Gastroesophageal sphincter (tissue), 3 donors: ENCODE measurements around the gene ERC1.

Experiments used
- POLR2A ChIP-seq, 2 donors: fragments of 450-650 bp; IDR thresholded peaks; one replicate each; pipeline ENCODE4 v1.6.1; 2017; ENCODE audit warnings: antibody characterized with exemption in 2 of 2, mild to moderate bottlenecking in 2 of 2, moderate library complexity in 1 of 2
- POLR2AphosphoS5 ChIP-seq: sonication (generic); formaldehyde crosslinking; IDR thresholded peaks from one replicate; pipeline ENCODE4 v1.6.1; 2017; ENCODE audit warnings: antibody characterized with exemption
- TF ChIP-seq, protein P1 (sequence below), 4 experiments: fragments of 200-600 bp in 2 of 4; fragments of 450-650 bp in 2 of 4; sonication (generic) in 1 of 4; IDR thresholded peaks; one replicate each; pipeline ENCODE4 v1.5.1; 2017 to 2019; ENCODE audit warnings: antibody characterized with exemption in 4 of 4, mild to moderate bottlenecking in 2 of 4, moderate library complexity in 2 of 4

DNA sequence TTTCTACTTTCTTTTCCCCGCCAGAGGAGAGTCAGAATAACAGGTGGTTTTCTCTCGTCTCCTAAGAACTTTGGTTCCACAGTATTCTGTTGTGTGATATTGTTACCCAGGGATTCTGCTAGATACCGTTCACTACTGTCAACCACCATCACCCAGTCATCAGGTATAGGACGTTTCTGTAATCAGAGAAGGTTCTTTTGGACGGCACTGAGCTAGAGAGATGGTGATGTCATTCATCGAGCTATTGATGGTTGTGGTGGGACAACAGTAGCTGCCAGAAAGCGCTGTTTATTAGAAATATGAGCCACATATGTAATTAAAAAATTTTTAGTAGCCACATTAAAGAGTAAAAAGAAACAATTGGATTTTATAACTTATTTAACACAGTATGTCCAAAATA lies 17.0 kb downstream of the ERC1 start:
- TF ChIP-seq, protein P1, sequence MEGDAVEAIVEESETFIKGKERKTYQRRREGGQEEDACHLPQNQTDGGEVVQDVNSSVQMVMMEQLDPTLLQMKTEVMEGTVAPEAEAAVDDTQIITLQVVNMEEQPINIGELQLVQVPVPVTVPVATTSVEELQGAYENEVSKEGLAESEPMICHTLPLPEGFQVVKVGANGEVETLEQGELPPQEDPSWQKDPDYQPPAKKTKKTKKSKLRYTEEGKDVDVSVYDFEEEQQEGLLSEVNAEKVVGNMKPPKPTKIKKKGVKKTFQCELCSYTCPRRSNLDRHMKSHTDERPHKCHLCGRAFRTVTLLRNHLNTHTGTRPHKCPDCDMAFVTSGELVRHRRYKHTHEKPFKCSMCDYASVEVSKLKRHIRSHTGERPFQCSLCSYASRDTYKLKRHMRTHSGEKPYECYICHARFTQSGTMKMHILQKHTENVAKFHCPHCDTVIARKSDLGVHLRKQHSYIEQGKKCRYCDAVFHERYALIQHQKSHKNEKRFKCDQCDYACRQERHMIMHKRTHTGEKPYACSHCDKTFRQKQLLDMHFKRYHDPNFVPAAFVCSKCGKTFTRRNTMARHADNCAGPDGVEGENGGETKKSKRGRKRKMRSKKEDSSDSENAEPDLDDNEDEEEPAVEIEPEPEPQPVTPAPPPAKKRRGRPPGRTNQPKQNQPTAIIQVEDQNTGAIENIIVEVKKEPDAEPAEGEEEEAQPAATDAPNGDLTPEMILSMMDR (IDR thresholded peaks at IDR 0.05) = no peak
- TF ChIP-seq POLR2A (IDR thresholded peaks at IDR 0.05) = no peak
- TF ChIP-seq POLR2AphosphoS5 = no peak
